Breast epithelium (tissue), 3 donors: ENCODE measurements around the gene ALOX15. TPM values are rescaled to one million over a fixed set of nuclear protein-coding genes. Genes with fewer than 3 reads are reported as not detected.

Experiments
- total RNA-seq, 3 donors: library from RNA; depleted of rRNA; stranded (reverse); fragments of >200 nt; gene quantifications; one replicate each; pipeline ENCODE4 v1.1.0, GENCODE V29; 2016

Gene ALOX15
- total RNA-seq, 3 donors from 2014 or later, result 0.98 to 47.9 TPM; not detected in 1

Other genes with a start within 250 kb of the ALOX15 start
- gene SPNS3, start 207.7 kb downstream of the ALOX15 start, total RNA-seq, result under 1 TPM in 1 of 3 donors, not detected in 2; 0.15 TPM
- 10 to 100 TPM in 2 of 3 donors, 1 to 10 TPM in 1; 5.3 to 14.1 (median 11.5) TPM for gene SPNS2, start 142.8 kb downstream of the ALOX15 start, total RNA-seq
- 10 to 100 TPM; 26.9 to 61.6 (median 50.1) TPM for gene MYBBP1A, start 86.3 kb downstream of the ALOX15 start, total RNA-seq
- 10 to 100 TPM in 2 of 3 donors, not detected in 1; 12.8 to 33.8 TPM for gene GGT6, start 81.1 kb downstream of the ALOX15 start, total RNA-seq
- 1 to 10 TPM in 1 of 3 donors, under 1 TPM in 2; 0.16 to 1.8 (median 0.98) TPM for gene SMTNL2, start 57.1 kb downstream of the ALOX15 start, total RNA-seq
- 10 to 100 TPM; 17.0 to 26.9 (median 21.0) TPM for gene PELP1, start 62.5 kb upstream of the ALOX15 start, total RNA-seq
- gene ARRB2, start 69.0 kb upstream of the ALOX15 start, total RNA-seq, result 10 to 100 TPM; 25.2 to 67.4 (median 42.3) TPM
- gene MED11, start 89.8 kb upstream of the ALOX15 start, total RNA-seq, result 10 to 100 TPM; 29.3 to 41.7 (median 30.8) TPM
- 1 to 10 TPM in 1 of 3 donors, under 1 TPM in 2; 0.96 to 2.3 (median 0.98) TPM for gene ZMYND15, start 98.2 kb upstream of the ALOX15 start, total RNA-seq
- gene CXCL16, start 98.2 kb upstream of the ALOX15 start, total RNA-seq, result 10 to 100 TPM; 13.8 to 25.8 (median 18.6) TPM
- gene TM4SF5, start 130.2 kb upstream of the ALOX15 start, total RNA-seq, result not detected
- 1 to 10 TPM in 2 of 3 donors, under 1 TPM in 1; 0.98 to 5.0 (median 2.6) TPM for gene VMO1, start 144.7 kb upstream of the ALOX15 start, total RNA-seq
- gene GLTPD2, start 147.3 kb upstream of the ALOX15 start, total RNA-seq, result not detected
- gene PSMB6, start 154.5 kb upstream of the ALOX15 start, total RNA-seq, result 100 to 1,000 TPM; 133 to 183 (median 164) TPM
- 10 to 100 TPM; 17.1 to 40.6 (median 30.3) TPM for gene PLD2, start 165.5 kb upstream of the ALOX15 start, total RNA-seq
- gene MINK1, start 191.7 kb upstream of the ALOX15 start, total RNA-seq, result 10 to 100 TPM; 25.9 to 58.7 (median 42.0) TPM